GM12872 (cell line): ENCODE measurements around the gene SIN3A.
A peak's percentile ranks its signal among the peaks of the same experiment; 100 is the strongest.

Experiments
- TF ChIP-seq, protein P1 (sequence below): IDR thresholded peaks from 3 replicates; pipeline ENCODE4 v1.5.1; 2011; ENCODE audit warnings: low read depth, mild to moderate bottlenecking, low read length, moderate library complexity; ENCODE audit not compliant: insufficient read depth

SIN3A gene

DNA sequence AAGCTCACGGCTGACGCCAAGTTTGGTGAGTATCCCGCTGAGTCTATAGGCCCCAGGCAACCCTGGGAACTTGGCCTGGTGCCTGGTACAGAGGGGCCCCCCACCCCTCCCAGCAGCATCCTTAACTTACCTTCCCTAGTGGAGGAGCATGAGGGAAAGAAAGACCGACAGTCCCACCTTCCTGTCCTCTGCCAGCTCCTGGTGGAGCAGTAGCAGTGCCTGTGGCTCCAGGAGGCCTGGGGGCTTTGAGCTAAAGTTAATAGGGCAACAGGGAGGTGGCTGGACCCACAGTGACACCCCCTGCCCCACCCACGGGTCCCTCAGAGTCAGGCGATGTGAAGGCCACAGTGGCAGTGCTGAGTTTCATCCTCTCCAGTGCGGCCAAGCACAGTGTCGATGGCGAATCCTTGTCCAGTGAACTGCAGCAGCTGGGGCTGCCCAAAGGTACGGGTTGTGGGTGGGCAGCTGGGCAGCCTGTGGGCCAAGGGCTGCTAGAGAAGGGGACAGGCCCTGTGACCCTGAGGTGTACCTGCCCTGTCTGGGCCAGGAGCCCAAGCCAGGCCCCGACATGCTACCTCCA is 112.7 kb downstream of the SIN3A start:
- TF ChIP-seq, protein P1, sequence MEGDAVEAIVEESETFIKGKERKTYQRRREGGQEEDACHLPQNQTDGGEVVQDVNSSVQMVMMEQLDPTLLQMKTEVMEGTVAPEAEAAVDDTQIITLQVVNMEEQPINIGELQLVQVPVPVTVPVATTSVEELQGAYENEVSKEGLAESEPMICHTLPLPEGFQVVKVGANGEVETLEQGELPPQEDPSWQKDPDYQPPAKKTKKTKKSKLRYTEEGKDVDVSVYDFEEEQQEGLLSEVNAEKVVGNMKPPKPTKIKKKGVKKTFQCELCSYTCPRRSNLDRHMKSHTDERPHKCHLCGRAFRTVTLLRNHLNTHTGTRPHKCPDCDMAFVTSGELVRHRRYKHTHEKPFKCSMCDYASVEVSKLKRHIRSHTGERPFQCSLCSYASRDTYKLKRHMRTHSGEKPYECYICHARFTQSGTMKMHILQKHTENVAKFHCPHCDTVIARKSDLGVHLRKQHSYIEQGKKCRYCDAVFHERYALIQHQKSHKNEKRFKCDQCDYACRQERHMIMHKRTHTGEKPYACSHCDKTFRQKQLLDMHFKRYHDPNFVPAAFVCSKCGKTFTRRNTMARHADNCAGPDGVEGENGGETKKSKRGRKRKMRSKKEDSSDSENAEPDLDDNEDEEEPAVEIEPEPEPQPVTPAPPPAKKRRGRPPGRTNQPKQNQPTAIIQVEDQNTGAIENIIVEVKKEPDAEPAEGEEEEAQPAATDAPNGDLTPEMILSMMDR: no peak

DNA sequence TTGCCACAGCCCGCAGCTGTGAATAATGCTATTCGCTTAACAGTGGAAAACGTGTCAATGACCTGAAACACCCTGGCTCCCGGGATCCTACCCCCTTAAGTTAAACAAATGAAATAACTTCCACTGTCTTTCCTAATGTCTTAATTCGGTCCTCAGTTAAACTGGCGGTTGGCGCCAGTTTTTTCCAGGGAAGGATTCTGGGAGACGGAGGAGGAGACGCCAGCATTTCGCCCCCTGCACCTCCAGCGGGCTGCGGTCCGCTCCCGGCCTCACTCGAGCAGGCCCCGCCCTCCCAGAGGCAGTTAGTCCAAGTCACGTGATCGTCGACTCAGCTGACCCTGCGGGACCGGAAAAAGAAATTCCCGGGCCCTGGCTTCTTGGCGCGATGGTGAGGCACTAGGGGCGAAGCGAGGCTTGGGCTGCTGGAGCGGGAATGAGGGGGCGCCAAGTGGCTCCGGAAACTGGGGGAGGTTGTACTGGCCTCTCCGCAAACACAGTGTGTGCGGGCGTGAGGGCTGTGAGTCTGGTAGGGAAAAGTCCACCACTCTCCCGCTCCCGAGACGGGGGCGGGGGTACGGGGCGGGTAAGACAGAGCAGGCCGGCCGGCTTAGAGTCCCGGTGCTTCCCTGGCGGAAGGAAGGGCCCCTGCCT is 115.7 kb downstream of the SIN3A start, which contains the start of gene COMMD4:
Gene COMMD4, plus strand, starts transcription at position 359 of the 651 bp plus-strand sequence. Its CDS starts 27 bp downstream, at position 386.
- TF ChIP-seq, protein P1: no peak

DNA sequence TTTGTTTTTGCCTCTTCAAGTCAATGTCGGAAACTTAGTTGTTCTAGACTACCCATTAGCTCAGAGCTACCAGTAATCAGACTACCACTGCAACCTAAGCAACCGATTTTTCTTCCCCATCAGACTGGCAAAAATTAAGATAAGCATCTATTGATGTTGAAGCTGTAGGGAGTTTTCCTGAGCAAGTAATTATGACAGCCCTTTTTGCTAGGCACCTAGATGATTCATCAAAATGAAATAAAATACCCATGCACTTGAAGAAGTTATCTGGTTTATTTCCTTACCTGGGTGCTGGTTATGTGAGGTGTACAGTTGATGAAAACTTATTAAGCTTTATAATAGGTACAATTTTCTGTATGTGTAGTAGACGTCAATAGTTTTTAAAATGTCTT is 116.2 kb downstream of the SIN3A start:
- TF ChIP-seq, protein P1: no peak

DNA sequence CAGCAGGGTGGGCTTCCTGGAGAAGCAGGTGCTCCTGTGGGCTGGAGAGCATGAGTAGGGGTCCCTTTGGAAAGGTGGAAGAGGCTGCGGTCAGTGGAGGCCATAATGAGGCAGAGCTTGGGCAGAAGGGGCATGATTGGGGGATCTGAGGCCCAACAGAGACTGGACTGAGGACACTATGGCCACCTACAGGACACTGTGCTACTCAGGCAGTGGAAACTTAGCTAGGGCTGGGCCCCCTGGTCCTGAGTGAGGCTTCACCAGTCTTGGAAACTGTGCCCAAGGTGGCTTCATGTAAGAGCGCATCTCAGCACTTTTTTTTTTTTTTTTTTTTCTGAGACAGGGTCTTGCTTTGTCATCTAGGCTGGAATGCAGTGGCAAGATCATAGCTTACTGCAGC is 121.9 kb downstream of the SIN3A start:
- TF ChIP-seq, protein P1: no peak

DNA sequence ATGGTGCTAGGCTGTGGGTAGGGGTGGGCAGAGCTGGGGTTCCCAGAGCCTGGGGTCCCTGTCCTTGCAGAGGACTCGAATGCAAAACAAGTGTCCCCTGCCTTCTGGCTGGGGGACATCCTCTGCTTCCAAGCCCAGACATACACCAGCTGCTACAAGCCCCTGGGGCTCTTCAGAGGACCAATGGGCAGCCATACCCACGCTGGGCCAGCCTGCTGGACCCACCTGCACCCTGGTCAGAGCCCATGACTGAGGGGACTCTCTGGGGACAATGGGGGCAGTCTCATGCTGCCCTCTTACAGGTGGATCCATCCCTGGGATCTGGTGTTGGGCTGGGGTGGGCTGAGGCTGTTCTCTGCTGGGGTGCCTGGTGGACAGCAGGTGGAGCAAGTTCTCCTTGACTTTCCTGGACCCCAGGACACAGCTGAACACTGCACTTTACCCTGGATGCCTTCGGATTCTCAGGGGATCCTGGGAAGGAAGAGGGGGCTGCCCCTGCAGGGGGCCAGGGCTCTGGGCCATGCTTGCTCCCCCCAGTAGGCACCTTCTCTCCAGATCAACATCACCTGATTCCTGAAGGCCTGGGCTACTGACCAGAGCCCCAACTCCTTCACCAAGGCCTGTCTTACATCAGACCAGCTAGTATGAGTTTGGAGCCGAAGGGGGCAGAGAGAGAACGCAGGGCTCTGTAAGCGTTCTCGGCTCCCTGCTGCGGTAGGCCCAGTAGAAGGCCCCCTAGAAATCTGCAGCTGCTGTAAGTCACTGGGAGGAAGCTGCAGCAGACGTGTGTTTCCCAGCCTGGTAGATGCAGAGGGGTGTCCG is 122.8 kb downstream of the SIN3A start:
- TF ChIP-seq, protein P1: no peak

DNA sequence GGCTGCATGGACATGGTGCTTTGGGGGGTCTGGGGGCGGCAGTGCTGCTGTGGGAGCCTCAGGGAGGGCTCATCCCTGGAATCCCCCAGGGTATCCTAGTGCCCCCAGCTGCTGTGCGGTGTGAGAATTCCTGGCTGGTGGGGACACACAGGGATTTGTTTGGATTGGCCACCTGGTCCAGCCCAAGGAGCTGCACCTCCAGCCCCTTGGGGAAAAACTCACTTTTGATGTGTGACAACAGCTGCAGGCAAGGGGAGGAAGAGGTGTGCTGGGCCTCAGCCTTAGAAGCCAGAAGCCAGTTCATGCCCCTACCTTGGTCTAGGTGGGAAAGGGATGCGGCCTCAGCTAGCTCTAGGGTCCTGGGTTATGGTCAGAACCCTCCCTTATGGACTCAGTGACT is 124.0 kb downstream of the SIN3A start:
- TF ChIP-seq, protein P1: no peak

DNA sequence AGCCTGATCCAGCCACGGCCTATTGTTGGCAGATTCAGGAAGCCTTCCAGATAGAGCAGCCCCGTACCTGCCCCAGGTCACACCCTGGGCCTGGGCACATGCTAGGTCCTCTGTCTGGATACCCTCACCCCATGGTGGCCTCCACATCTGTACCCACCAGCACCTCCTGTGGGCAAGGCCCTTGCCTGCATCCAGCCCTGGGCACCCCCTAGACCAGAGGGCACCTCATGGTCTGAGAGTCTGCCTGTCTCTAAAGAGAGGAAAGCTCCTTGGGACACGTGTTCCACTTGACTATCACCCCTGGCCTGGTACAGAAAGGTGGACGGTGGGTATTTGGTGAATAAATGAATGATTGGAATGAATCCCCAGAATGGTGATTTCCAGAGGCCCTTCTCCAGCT is 124.5 kb downstream of the SIN3A start:
- TF ChIP-seq, protein P1: peak; percentile 9; the same call in 1 of the 3 replicates
